ENCODE measurements around the gene KBTBD8.
A peak's percentile ranks its signal among the peaks of the same experiment; 100 is the strongest.

Gene KBTBD8

DNA sequence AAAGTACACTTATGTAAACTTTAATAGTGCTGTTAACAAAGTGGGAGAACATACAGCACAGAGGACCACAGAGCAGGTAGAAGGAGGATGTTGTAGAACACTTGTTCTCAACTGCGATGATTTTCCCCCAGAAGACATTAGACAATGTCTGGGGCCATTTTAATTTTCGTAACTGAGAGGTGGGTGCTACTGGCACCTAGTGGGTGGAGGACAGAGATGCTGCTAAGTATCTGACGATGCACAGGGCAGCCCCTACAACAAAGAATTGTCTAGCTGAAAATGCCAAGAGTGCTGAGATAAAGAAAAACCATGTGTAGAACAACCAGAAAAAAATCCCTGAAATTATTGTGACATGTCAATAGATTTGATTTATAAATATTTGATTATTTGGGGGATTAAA lies 5.0 kb upstream of the KBTBD8 start:
- H3K4me3 Mint-ChIP-seq = no peak overlapping the region
- H3K4me1 Mint-ChIP-seq = no peaks in the 10 kb centered on the region
- peaks cover 33% of the 10 kb centered on the region for H3K27me3 Mint-ChIP-seq (ENCODE audit: low read depth)
- TF ChIP-seq CTCF (IDR thresholded peaks at IDR 0.05; ENCODE audit: unreplicated experiment in 3 of 3) = no peak
- H3K27ac Mint-ChIP-seq = no peak overlapping the region
- no peaks in the 10 kb centered on the region for H3K9me3 Mint-ChIP-seq
- H3K36me3 Mint-ChIP-seq (ENCODE audit: low read depth) = no peaks in the 10 kb centered on the region

DNA sequence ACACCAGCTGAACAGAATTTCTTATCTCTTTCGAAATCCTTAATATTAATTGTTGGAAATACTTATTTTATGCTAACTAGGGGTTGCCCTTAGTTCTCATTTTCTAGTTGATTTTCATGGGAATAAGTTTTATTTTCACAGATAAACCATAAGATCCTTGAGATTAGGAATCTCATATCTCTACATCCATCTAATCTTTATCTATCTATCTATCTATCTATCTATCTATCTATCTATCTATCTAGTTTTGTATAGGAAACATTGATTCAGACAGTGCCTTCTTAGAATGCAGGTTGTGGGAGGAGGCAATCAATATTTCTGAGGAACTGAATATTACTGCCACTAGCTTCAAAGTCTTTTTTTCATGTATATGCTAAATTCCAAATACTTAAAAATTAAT lies 3.5 kb upstream of the KBTBD8 start:
- H3K36me3 Mint-ChIP-seq (ENCODE audit: low read depth) = no peaks in the 10 kb centered on the region

DNA sequence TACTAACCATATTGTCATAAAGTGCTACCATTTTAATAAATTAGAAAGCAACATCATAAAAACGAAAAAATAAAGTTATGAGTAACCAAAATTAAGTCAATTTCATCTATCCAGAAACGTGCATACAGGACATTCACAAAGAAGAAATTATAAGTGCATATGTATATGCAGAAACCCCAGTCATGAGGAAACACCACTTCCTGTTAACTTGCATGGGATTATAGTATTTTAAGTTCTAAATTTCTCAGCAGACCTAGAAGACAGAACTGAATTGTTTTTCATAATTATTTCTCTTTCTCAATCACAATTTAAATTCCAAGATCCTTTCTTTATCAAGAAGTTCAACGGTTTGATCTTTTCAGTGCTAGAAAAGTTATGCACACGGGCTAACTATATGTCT lies 1.4 kb upstream of the KBTBD8 start:
- H3K4me3 Mint-ChIP-seq = peak overlapping the region in 1 of 3 experiments; percentile 30
- H3K27ac Mint-ChIP-seq = no peak overlapping the region
- TF ChIP-seq CTCF (IDR thresholded peaks at IDR 0.05; ENCODE audit: unreplicated experiment in 3 of 3) = no peak
- H3K27me3 Mint-ChIP-seq (ENCODE audit: low read depth) = peaks cover 51% of the 10 kb centered on the region
- H3K9me3 Mint-ChIP-seq = no peaks in the 10 kb centered on the region
- no peaks in the 10 kb centered on the region for H3K36me3 Mint-ChIP-seq (ENCODE audit: low read depth)
- H3K4me1 Mint-ChIP-seq = no peaks in the 10 kb centered on the region

More for the DNA sequence above, 3.5 kb upstream of the KBTBD8 start:
- Mint-ChIP-seq H3K4me1 (no peaks in the 10 kb centered on the region), H3K27ac (no peak overlapping the region), H3K9me3 (no peaks in the 10 kb centered on the region), H3K4me3 (no peak overlapping the region), H3K27me3 (ENCODE audit: low read depth) (peaks cover 41% of the 10 kb centered on the region)
- TF ChIP-seq CTCF (IDR thresholded peaks at IDR 0.05; ENCODE audit: unreplicated experiment in 3 of 3) = no peak

DNA sequence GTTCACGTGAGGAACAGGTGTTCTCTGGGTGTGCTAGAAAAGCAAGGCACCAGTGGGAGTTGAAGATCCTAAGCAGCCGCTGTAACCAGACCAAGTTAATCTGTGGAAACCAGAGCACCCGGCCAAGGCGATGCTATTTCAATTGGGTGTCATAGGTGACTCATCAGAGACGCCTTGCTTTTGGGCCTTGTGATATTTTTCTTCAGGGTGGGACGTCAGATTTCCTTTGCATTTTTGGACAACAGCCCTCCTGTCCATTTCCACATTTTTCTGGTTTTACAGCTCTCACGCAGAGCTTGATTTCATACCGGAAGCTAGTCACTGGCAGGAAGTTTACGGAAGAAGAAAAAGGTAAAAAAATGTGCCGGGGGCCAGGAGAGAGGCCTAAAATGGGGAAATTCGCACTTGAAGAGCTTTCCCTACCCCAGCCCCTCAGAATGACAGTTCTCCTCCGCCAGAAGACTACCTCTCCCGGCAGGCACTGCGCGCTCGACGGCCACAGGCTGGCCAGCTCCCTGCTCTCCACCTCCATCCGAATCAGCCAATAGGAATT lies 471 bp upstream of the KBTBD8 start:
- no peaks in the 10 kb centered on the region for H3K4me1 Mint-ChIP-seq
- no peaks in the 10 kb centered on the region for H3K9me3 Mint-ChIP-seq
- peak overlapping the region; percentile 89 to 94 (median 91) for H3K4me3 Mint-ChIP-seq
- TF ChIP-seq CTCF (IDR thresholded peaks at IDR 0.05; ENCODE audit: unreplicated experiment in 3 of 3) = no peak
- H3K27ac Mint-ChIP-seq = peak overlapping the region in 1 of 3 experiments; percentile 10
- peaks cover 49% of the 10 kb centered on the region for H3K27me3 Mint-ChIP-seq (ENCODE audit: low read depth)
- no peaks in the 10 kb centered on the region for H3K36me3 Mint-ChIP-seq (ENCODE audit: low read depth)

GRCh38 chr3:66998904-66999235 lies 763 bp downstream of the KBTBD8 start:
- Mint-ChIP-seq H3K27me3 (ENCODE audit: low read depth) (peaks cover 38% of the 10 kb centered on the region), H3K36me3 (ENCODE audit: low read depth) (peaks cover 4% of the 10 kb centered on the region), H3K27ac (no peak overlapping the region), H3K9me3 (no peaks in the 10 kb centered on the region), H3K4me1 (no peaks in the 10 kb centered on the region), H3K4me3 (peak overlapping the region; percentile 89 to 94 (median 91))
- no peak for TF ChIP-seq CTCF (IDR thresholded peaks at IDR 0.05; ENCODE audit: unreplicated experiment in 3 of 3)

DNA sequence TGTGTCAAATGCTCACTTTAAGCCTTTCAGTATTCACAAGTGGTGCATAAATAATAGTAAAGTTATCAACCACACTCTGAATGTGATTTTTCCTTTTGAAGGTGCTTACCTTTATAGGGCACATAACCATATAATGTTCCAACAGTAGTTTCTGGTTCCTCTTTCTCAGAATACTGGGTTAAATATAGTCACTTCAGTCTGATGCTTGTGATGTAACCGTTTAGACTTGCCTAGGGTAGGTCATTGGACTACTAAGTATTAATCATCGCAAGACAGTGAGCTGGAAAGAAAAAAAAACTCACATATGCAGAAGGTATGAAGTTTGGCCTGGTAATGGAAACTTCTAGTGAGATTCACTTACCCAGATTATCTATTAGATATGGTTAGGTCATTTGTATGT lies 1.9 kb downstream of the KBTBD8 start:
- Mint-ChIP-seq H3K27me3 (ENCODE audit: low read depth) (peaks cover 28% of the 10 kb centered on the region), H3K4me1 (no peaks in the 10 kb centered on the region), H3K9me3 (no peaks in the 10 kb centered on the region), H3K27ac (no peak overlapping the region), H3K4me3 (peak overlapping the region in 2 of 3 experiments; percentile 30 to 54), H3K36me3 (ENCODE audit: low read depth) (peaks cover 4% of the 10 kb centered on the region)
- TF ChIP-seq CTCF (IDR thresholded peaks at IDR 0.05; ENCODE audit: unreplicated experiment in 3 of 3) = no peak

Measured in nephron (organoid).